Common myeloid progenitor, CD34-positive (primary cell): ENCODE results near the gene SLX9.

ENCODE experiments used
- CTCF ChIA-PET: fragments of 350-600 bp; sonication (Branson Sonifier 250); formaldehyde crosslinking; loops from one replicate; lab custom pipeline; 2021; ENCODE audit warnings: antibody characterized with exemption; lab: Charles Lee
- POLR2A ChIA-PET: fragments of 350-600 bp; sonication (Branson Sonifier 250); formaldehyde crosslinking; loops from one replicate; lab custom pipeline; 2021; ENCODE audit warnings: antibody characterized with exemption; lab: Charles Lee
- DNase-seq, 3 donors: peaks; one replicate each; pipeline versions ENCODE4 v3.0.0 to v3.0.0-alpha.2; 2013
- H3K27ac ChIP-seq, 2 experiments: 1 replicate in 1 of 2; 2 replicates in 1 of 2; pipeline ENCODE4 v1.7.0; 2013; ENCODE audit warnings: inconsistent platforms in 2 of 2, low read length in 2 of 2, mild to moderate bottlenecking in 2 of 2, low read depth in 1 of 2, moderate library complexity in 1 of 2; ENCODE audit not compliant: severe bottlenecking in 2 of 2, insufficient read depth in 1 of 2, poor library complexity in 1 of 2
- H3K27me3 ChIP-seq, 5 experiments: replicated peaks in 2 of 5; 1 replicate in 3 of 5; 2 replicates in 2 of 5; pipeline versions ENCODE4 v1.6.1 to v1.7.0; 2013; ENCODE audit warnings: low read length in 4 of 5, mild to moderate bottlenecking in 2 of 5, moderate library complexity in 2 of 5, inconsistent platforms in 1 of 5; ENCODE audit not compliant: insufficient read depth in 5 of 5, control insufficient read depth in 4 of 5
- H3K36me3 ChIP-seq, 4 experiments: 1 replicate in 2 of 4; 2 replicates in 2 of 4; pipeline versions ENCODE4 v1.6.1 to v1.7.0; 2013; ENCODE audit warnings: low read length in 3 of 4, control low read depth in 1 of 4, mild to moderate bottlenecking in 1 of 4; ENCODE audit not compliant: control insufficient read depth in 4 of 4, insufficient read depth in 4 of 4
- H3K4me1 ChIP-seq, 4 experiments: 1 replicate in 3 of 4; 2 replicates in 1 of 4; pipeline versions ENCODE4 v1.6.1 to v1.7.1; 2013; ENCODE audit warnings: low read length in 3 of 4, mild to moderate bottlenecking in 3 of 4, control low read depth in 1 of 4, inconsistent platforms in 1 of 4, moderate library complexity in 1 of 4; ENCODE audit not compliant: control insufficient read depth in 4 of 4, insufficient read depth in 4 of 4; ENCODE audit errors: control extremely low read depth in 1 of 4
- H3K4me3 ChIP-seq, 7 experiments: 1 replicate in 4 of 7; 2 replicates in 3 of 7; pipeline versions ENCODE4 v1.5.1 to v1.7.0; 2013; ENCODE audit warnings: mild to moderate bottlenecking in 7 of 7, low read length in 6 of 7, moderate library complexity in 6 of 7, inconsistent platforms in 2 of 7, low read depth in 2 of 7, control low read depth in 1 of 7; ENCODE audit not compliant: insufficient read depth in 4 of 7, control insufficient read depth in 1 of 7; ENCODE audit errors: extremely low read depth in 1 of 7
- H3K9me3 ChIP-seq, 5 experiments: 1 replicate in 4 of 5; 2 replicates in 1 of 5; pipeline versions ENCODE4 v1.6.1 to v1.7.1; 2013; ENCODE audit warnings: low read length in 4 of 5, mild to moderate bottlenecking in 2 of 5, inconsistent platforms in 1 of 5, low read depth in 1 of 5, moderate library complexity in 1 of 5; ENCODE audit not compliant: control insufficient read depth in 4 of 5, insufficient read depth in 2 of 5; ENCODE audit errors: control extremely low read depth in 1 of 5
- WGBS: methylation state at CpG from one replicate; pipeline ENCODE4 v1.1.5; 2013; ENCODE audit not compliant: insufficient coverage; 5-methylcytosine and 5-hydroxymethylcytosine counted together

The SLX9 gene

GRCh38 chr21:45012662-45013259 lies 72.9 kb downstream of the SLX9 start:
- H3K4me1 ChIP-seq, result no peaks in the 10 kb centered on the region
- H3K36me3 ChIP-seq, result no peaks in the 10 kb centered on the region
- peaks cover 0 to 5% (median under 1%) of the 10 kb centered on the region in 5 experiments for H3K9me3 ChIP-seq
- DNase-seq, result no peak
- ChIA-PET CTCF (interaction anchor here (1.1 to 1.3 kb wide), 2 partner anchors 55 to 124 kb away, joined by 3 read pairs; no protein-coding TSS in a partner anchor), POLR2A (no interaction called here)
- H3K4me3 ChIP-seq, result no peak overlapping the region
- 81% methylated on average over 8 of the region's 10 CpGs for WGBS
- peaks cover 1 to 55% (median 31%) of the 10 kb centered on the region in 5 experiments for H3K27me3 ChIP-seq
- no peak overlapping the region for H3K27ac ChIP-seq

- Histone ChIP-seq H3K4me1 (peaks cover 0 to 5% (median 2%) of the 10 kb centered on the region in 4 experiments), H3K27me3 (peaks cover 3 to 61% (median 30%) of the 10 kb centered on the region in 5 experiments)
- POLR2A ChIA-PET, result no interaction called here
Measured at GRCh38 chr21:45013260-45013841, 73.5 kb downstream of the SLX9 start.

GRCh38 chr21:45014747-45015468 lies 75.1 kb downstream of the SLX9 start:
- Histone ChIP-seq H3K9me3 (peaks cover 0 to 2% (median 0%) of the 10 kb centered on the region in 5 experiments), H3K4me3 (no peak overlapping the region), H3K36me3 (no peaks in the 10 kb centered on the region), H3K27me3 (peaks cover 3 to 73% (median 24%) of the 10 kb centered on the region in 5 experiments), H3K27ac (no peak overlapping the region), H3K4me1 (peaks cover 0 to 6% (median 3%) of the 10 kb centered on the region in 4 experiments)
- ChIA-PET CTCF (no interaction called here), POLR2A (no interaction called here)
- no peak for DNase-seq
- 93% methylated on average over 10 of the region's 14 CpGs for WGBS

More at GRCh38 chr21:45013260-45013841, 73.5 kb downstream of the SLX9 start:
- no peak for DNase-seq
- Histone ChIP-seq H3K27ac (no peak overlapping the region), H3K9me3 (peaks cover 0 to 5% (median 2%) of the 10 kb centered on the region in 5 experiments), H3K36me3 (no peaks in the 10 kb centered on the region), H3K4me3 (no peak overlapping the region)
- CTCF ChIA-PET, result interaction anchor here (1.1 to 1.3 kb wide), 2 partner anchors 54 to 124 kb away, joined by 3 read pairs; no protein-coding TSS in a partner anchor
- 93% methylated on average over 13 of the region's 19 CpGs for WGBS

GRCh38 chr21:45015469-45015860 lies 75.6 kb downstream of the SLX9 start:
- H3K4me1 ChIP-seq, result peaks cover 0 to 6% (median 3%) of the 10 kb centered on the region in 4 experiments

GRCh38 chr21:45016031-45016405 lies 76.2 kb downstream of the SLX9 start:
- peaks cover 0 to 2% (median 0%) of the 10 kb centered on the region in 5 experiments for H3K9me3 ChIP-seq
- POLR2A ChIA-PET, result no interaction called here
- peaks cover 0 to 84% (median 29%) of the 10 kb centered on the region in 5 experiments for H3K27me3 ChIP-seq
- no peaks in the 10 kb centered on the region for H3K36me3 ChIP-seq
- 95% methylated on average over 5 of the region's 7 CpGs for WGBS
- no peak overlapping the region for H3K4me3 ChIP-seq
- H3K27ac ChIP-seq, result no peak overlapping the region
- no peak for DNase-seq
- CTCF ChIA-PET, result no interaction called here
- peaks cover 0 to 6% (median 3%) of the 10 kb centered on the region in 4 experiments for H3K4me1 ChIP-seq

More at GRCh38 chr21:45015469-45015860, 75.6 kb downstream of the SLX9 start:
- 91% methylated on average over 10 of the region's 11 CpGs for WGBS
- H3K9me3 ChIP-seq, result peaks cover 0 to 2% (median 0%) of the 10 kb centered on the region in 5 experiments
- no peaks in the 10 kb centered on the region for H3K36me3 ChIP-seq
- no peak overlapping the region for H3K4me3 ChIP-seq
- ChIA-PET POLR2A (no interaction called here), CTCF (no interaction called here)
- no peak for DNase-seq
- no peak overlapping the region for H3K27ac ChIP-seq
- peaks cover 0 to 79% (median 28%) of the 10 kb centered on the region in 5 experiments for H3K27me3 ChIP-seq

GRCh38 chr21:45016406-45017038 lies 76.7 kb downstream of the SLX9 start:
- peaks cover 0 to 83% (median 29%) of the 10 kb centered on the region in 5 experiments for H3K27me3 ChIP-seq
- CTCF ChIA-PET, result no interaction called here
- 90% methylated on average over 14 of the region's 15 CpGs for WGBS
- no peaks in the 10 kb centered on the region for H3K36me3 ChIP-seq
- H3K9me3 ChIP-seq, result peaks cover 0 to 2% (median 0%) of the 10 kb centered on the region in 5 experiments
- DNase-seq, result no peak
- no peak overlapping the region for H3K27ac ChIP-seq
- POLR2A ChIA-PET, result no interaction called here
- H3K4me3 ChIP-seq, result no peak overlapping the region
- H3K4me1 ChIP-seq, result peaks cover 0 to 6% (median 3%) of the 10 kb centered on the region in 4 experiments
